NK-92 treated with Interleukin-12 subunit alpha and Interleukin-12 subunit beta, amount 100 ng/mL, for 24 hours (cell line): ENCODE results near the gene PPFIA4.

Source experiments
- DNase-seq: peaks from one replicate; lab custom pipeline; 2025; lab: John Stamatoyannopoulos, UW

PPFIA4 gene

GRCh38 chr1:203099805-203100515 is 73.7 kb downstream of the PPFIA4 start:
- no peak for DNase-seq

- no peak for DNase-seq
These were observed 74.2 kb downstream of the PPFIA4 start for GRCh38 chr1:203100516-203100869.

- no peak for DNase-seq
These were observed 75.7 kb downstream of the PPFIA4 start for GRCh38 chr1:203101813-203102634.

- DNase-seq = no peak
These were observed 76.9 kb downstream of the PPFIA4 start for GRCh38 chr1:203103216-203103615.

- DNase-seq = no peak
These were observed 77.7 kb downstream of the PPFIA4 start for GRCh38 chr1:203103829-203104495.

- no peak for DNase-seq
These were observed 78.6 kb downstream of the PPFIA4 start for GRCh38 chr1:203104789-203105390.

GRCh38 chr1:203112475-203112874 is 86.2 kb downstream of the PPFIA4 start:
- no peak for DNase-seq

- no peak for DNase-seq
These were observed 87.0 kb downstream of the PPFIA4 start for GRCh38 chr1:203113308-203113707.

GRCh38 chr1:203114202-203114601 is 87.9 kb downstream of the PPFIA4 start:
- DNase-seq = no peak

GRCh38 chr1:203116091-203116820 is 90.0 kb downstream of the PPFIA4 start:
- no peak for DNase-seq

- DNase-seq = peak; percentile 58
These were observed 91.6 kb downstream of the PPFIA4 start for GRCh38 chr1:203117611-203118575.

GRCh38 chr1:203120325-203121153 is 94.2 kb downstream of the PPFIA4 start:
- no peak for DNase-seq

GRCh38 chr1:203121186-203122015 is 95.1 kb downstream of the PPFIA4 start:
- DNase-seq = no peak

- no peak for DNase-seq
These were observed 95.9 kb downstream of the PPFIA4 start for GRCh38 chr1:203122159-203122558.

- DNase-seq = no peak
These were observed 97.7 kb downstream of the PPFIA4 start for GRCh38 chr1:203124011-203124410.

GRCh38 chr1:203124546-203125317 is 98.4 kb downstream of the PPFIA4 start:
- DNase-seq = no peak

GRCh38 chr1:203126151-203126865 is 100.0 kb downstream of the PPFIA4 start:
- no peak for DNase-seq
